Activated B cell treated with CpG ODN at 0.5 μM for 24 hours (primary cell): ENCODE results near the gene CCDC188. TPM values are rescaled to one million over a fixed set of nuclear protein-coding genes. Genes with fewer than 3 reads are reported as not detected.

Experiments used
- ATAC-seq: fragments of 200-7000 bp; cut with Tn5 transposase; one replicate; pipeline ENCODE4 v1.10.0; 2021; ENCODE audit warnings: low read depth, mild to moderate bottlenecking, moderate library complexity
- CTCF ChIA-PET: fragments of 350-600 bp; sonication (Branson Sonifier 250); formaldehyde crosslinking; loops from one replicate; lab custom pipeline; 2021; ENCODE audit warnings: antibody characterized with exemption; lab: Charles Lee
- POLR2A ChIA-PET: fragments of 350-600 bp; sonication (Branson Sonifier 250); formaldehyde crosslinking; loops from one replicate; lab custom pipeline; 2021; ENCODE audit warnings: antibody characterized with exemption; lab: Charles Lee
- DNase-seq: peaks from one replicate; pipeline ENCODE4 v3.0.0; 2022
- H3K27ac Mint-ChIP-seq: one replicate; pipeline ENCODE4 v1.8.0; 2020; ENCODE audit warnings: mixed read lengths
- H3K27me3 Mint-ChIP-seq: one replicate; pipeline ENCODE4 v1.8.0; 2021; ENCODE audit warnings: mixed read lengths
- H3K36me3 Mint-ChIP-seq: one replicate; pipeline ENCODE4 v1.8.0; 2021; ENCODE audit warnings: low read depth, mixed read lengths
- H3K4me1 Mint-ChIP-seq: one replicate; pipeline ENCODE4 v1.8.0; 2021; ENCODE audit warnings: mixed read lengths
- H3K4me3 Mint-ChIP-seq: one replicate; pipeline ENCODE4 v1.8.0; 2020; ENCODE audit warnings: mild to moderate bottlenecking, mixed read lengths
- H3K9me3 Mint-ChIP-seq: one replicate; pipeline ENCODE4 v1.8.0; 2020; ENCODE audit warnings: mixed read lengths
- CTCF ChIP-seq: fragments of 200-600 bp; IDR thresholded peaks from one replicate; pipeline ENCODE4 v1.8.0; 2022; ENCODE audit warnings: antibody characterized with exemption, mild to moderate bottlenecking
- intact Hi-C: fragments of 100-400 bp; cut with micrococcal nuclease; formaldehyde crosslinking; loops from one replicate; pipeline ENCODE4 v1.15.1; 2024
- total RNA-seq: library from RNA; stranded (reverse); gene quantifications from 2 replicates; pipeline ENCODE4 v1.2.3, GENCODE V29; 2022

CCDC188 gene
- total RNA-seq, 1 donor from 2014 or later: not detected

- peaks cover 6% of the 10 kb centered on the region for H3K36me3 Mint-ChIP-seq
- DNase-seq (no peak), ATAC-seq (no peak)
- H3K4me1 Mint-ChIP-seq: peaks cover 32% of the 10 kb centered on the region
- no peak overlapping the region for H3K27ac Mint-ChIP-seq
- no peaks in the 10 kb centered on the region for H3K27me3 Mint-ChIP-seq
- no peak overlapping the region for H3K4me3 Mint-ChIP-seq
- intact Hi-C loops: no loop called here
- no peak for TF ChIP-seq CTCF
- ChIA-PET CTCF (no interaction called here), POLR2A (no interaction called here)
- no peaks in the 10 kb centered on the region for H3K9me3 Mint-ChIP-seq
Observed at GRCh38 chr22:20138417-20138738, 12.5 kb downstream of the CCDC188 start.

DNA sequence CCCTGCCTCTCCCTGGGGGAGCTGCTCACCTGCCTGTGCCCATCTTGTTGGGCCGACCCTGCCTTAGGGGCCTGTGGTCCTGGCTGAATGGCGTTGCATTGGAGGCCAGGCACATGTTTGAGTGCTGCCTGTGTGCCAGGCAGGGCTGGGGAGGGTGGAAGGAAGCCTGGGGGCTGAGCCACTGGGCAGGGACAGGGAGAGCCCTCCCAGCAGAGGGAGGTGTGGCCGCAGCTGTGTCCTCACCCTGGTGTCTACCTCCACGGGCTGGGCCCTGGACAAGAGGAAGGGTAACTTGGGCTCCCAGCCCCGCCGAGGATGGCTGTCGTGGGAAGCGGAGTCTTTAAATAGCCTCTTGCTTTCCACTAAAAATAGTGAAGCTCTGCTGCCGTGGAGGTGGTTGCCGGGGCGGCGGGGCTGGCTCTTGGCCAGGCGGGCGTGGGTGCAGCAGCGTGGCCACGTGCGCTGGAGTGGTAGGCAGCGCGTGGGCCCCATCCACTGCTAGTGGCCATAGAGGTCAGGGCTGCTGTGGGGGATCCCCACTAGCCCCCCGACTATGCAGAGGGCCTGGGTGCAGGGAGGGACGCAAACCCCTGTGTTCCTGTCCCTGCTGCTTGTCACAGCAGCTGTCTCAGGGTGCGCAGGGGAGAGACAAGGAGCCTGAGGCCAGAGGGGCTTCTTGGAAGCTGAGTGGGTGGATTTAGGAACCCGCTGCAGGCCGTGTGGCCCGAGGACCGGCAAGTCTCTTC lies 13.0 kb downstream of the CCDC188 start:
- H3K27ac Mint-ChIP-seq: no peak overlapping the region
- CTCF ChIA-PET: no interaction called here
- no peak for DNase-seq

DNA sequence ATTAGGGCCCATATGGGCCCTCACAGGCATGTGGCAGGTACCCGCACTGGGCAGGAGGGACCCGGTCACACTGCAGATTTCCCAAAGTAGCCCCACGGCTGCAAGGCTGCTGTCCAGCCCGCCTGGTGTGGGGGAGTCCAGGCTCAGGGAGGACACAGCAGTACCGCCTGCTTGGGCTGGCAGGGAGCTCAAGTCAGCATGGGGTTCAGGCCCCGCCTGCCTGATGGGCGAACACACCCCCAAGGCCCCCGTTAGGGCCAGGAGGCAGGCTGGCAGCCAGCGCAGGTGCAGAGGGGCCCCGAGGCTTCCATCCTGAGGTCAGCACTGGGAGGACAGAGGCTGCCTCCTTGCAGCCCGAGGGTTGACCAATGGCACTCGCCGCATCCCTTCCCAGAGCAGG lies 13.7 kb downstream of the CCDC188 start:
- no peak for ATAC-seq
- H3K27ac Mint-ChIP-seq: no peak overlapping the region
- no peaks in the 10 kb centered on the region for H3K27me3 Mint-ChIP-seq
- no peak for TF ChIP-seq CTCF
- peaks cover 6% of the 10 kb centered on the region for H3K36me3 Mint-ChIP-seq
- CTCF ChIA-PET: no interaction called here
- DNase-seq: no peak
- no peak overlapping the region for H3K4me3 Mint-ChIP-seq
- H3K4me1 Mint-ChIP-seq: peaks cover 41% of the 10 kb centered on the region
- intact Hi-C loops: no loop called here
- H3K9me3 Mint-ChIP-seq: no peaks in the 10 kb centered on the region
- POLR2A ChIA-PET: no interaction called here

More for the DNA sequence above, 13.0 kb downstream of the CCDC188 start:
- no peak overlapping the region for H3K4me3 Mint-ChIP-seq
- POLR2A ChIA-PET: no interaction called here
- H3K4me1 Mint-ChIP-seq: peaks cover 37% of the 10 kb centered on the region
- no peak for ATAC-seq
- no peak for TF ChIP-seq CTCF
- intact Hi-C loops: no loop called here
- peaks cover 6% of the 10 kb centered on the region for H3K36me3 Mint-ChIP-seq
- H3K9me3 Mint-ChIP-seq: no peaks in the 10 kb centered on the region
- no peaks in the 10 kb centered on the region for H3K27me3 Mint-ChIP-seq

DNA sequence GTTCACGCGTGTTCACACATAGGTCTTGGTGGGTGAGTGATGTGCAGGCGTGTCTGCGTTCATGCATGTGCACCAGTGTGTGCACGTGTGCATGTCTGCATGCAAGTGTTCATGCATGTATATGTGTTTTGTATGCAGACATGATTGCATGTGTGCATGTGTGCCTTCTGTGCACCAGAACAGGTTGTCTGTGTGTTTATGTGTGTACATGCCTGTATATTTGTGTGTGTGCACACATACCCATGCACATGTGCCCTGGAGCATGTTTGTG lies 14.3 kb downstream of the CCDC188 start:
- no peak for TF ChIP-seq CTCF
- ATAC-seq (no peak), DNase-seq (no peak)
- Mint-ChIP-seq H3K36me3 (peaks cover 6% of the 10 kb centered on the region), H3K27ac (no peak overlapping the region), H3K4me1 (peaks cover 41% of the 10 kb centered on the region), H3K4me3 (no peak overlapping the region), H3K27me3 (no peaks in the 10 kb centered on the region), H3K9me3 (no peaks in the 10 kb centered on the region)
- ChIA-PET CTCF (no interaction called here), POLR2A (no interaction called here)
- intact Hi-C loops: no loop called here

GRCh38 chr22:20135806-20136602 lies 14.9 kb downstream of the CCDC188 start:
- intact Hi-C loops: no loop called here
- H3K9me3 Mint-ChIP-seq: no peaks in the 10 kb centered on the region
- DNase-seq: no peak
- TF ChIP-seq CTCF: no peak
- no peak overlapping the region for H3K27ac Mint-ChIP-seq
- H3K27me3 Mint-ChIP-seq: no peaks in the 10 kb centered on the region
- H3K36me3 Mint-ChIP-seq: peaks cover 6% of the 10 kb centered on the region
- no peak overlapping the region for H3K4me3 Mint-ChIP-seq
- ChIA-PET POLR2A (no interaction called here), CTCF (no interaction called here)
- ATAC-seq: no peak
- peaks cover 41% of the 10 kb centered on the region for H3K4me1 Mint-ChIP-seq
